GM19468 (cell line): ENCODE measurements around the gene SDS.
A peak's percentile ranks its signal among the peaks of the same experiment; 100 is the strongest.

ENCODE experiments used
- ATAC-seq: cut with Tn5 transposase; IDR thresholded peaks from one replicate; pipeline ENCODE4 v1.9.1; 2021; ENCODE audit warnings: mild to moderate bottlenecking, moderate library complexity, moderate number of reproducible peaks; ENCODE audit not compliant: unreplicated experiment; ENCODE audit errors: extremely low read depth

SDS gene

DNA sequence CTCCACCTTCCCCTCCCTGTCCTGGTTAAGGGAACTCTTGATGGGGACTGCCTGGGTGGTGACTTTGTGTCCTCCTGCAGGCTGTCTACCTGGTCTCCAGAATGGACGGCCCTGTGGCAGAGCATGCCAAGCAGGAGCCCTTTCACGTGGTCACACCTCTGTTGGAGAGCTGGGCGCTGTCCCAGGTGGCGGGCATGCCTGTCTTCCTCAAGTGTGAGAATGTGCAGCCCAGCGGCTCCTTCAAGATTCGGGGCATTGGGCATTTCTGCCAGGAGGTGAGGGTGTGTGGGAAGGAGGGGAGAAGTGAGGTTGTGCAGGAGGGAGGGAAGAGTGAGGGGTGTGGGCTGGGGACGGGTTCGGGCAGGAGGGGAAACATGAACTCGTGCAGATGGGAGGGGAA, 24.2 kb upstream of the SDS start:
- no peak for ATAC-seq

DNA sequence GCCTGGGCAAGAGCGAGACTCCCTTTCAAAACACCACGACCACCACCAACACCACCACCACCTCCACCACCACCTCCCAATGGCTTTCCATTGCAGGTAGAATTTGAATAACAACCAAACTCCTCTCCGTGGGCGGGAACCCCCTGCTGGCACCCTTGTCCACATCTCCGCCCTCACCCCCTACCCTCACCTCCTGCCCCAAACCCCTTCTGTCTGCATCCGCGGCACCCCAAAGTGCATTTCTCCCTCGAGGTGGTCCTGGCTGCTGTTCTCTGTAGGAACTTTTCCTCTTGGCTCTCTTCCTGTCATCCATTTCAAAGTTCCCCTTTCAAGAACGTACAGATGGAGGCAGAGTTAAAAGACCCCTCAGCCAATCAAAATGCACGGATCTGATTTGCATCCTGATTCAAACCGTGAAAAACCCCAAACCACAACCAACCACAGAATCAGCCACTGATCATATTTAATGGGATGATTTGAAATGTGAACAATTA, 22.3 kb upstream of the SDS start:
- ATAC-seq: no peak

DNA sequence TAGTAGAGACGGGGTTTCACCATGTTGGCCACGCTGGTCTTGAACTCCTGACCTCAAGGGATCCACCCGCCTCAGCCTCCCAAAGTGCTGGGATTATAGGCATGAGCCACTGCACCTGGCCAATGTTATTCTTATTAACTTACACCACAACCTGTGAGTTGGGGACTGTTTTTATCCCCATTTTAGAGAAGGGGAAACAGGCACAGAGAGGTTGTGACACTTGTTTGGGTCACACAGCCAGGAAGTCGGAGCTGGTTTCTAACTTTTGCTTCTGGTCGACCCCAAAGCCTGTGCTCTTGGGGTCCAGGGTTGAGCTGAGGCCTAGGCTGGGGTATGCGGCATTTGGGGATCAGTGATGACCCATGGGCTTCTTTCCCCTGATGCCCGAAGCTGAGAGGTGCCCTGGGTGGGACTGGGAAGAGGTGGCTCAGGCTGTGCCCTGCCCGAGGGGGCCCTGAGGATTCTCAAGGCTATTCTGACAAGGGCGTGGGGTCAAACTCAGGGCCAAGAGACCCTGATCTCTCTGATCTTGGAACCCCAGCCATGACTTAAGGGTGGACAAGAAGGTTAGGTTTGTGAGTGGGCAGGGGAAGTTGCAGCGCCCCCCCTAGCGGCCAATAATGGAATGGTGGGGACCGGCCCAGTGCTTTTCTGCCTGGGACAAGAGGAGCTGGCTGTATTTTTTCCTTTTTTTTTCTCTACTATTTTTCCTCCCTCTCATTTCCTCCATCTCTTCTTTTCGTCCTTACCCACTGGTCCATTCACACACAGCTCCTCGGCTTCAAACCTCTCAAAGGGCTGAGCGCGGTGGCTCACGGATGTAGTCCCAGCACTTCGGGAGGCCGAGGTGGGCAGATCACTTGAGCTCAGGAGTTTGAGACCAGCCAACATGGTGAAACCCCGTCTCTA, 21.5 kb upstream of the SDS start:
- no peak for ATAC-seq

DNA sequence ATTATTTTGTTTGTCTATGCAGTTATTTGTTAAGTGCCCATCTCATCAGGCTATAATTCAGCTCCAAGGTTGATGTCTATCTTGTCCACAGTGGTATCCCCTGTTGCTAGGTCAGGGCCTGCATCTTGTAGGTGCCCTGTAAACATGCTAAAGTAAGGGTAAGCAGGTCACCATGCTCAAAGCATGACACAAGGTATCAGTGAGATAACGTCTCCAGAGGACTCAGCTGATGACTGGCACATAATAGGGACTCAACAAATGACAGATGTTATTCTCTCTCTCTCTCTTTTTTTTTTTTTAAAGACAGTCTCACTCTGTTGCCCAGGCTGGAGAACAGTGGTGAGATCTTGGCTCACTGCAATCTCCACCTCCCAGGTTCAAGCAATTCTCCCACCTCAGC, 20.8 kb upstream of the SDS start:
- ATAC-seq: no peak

DNA sequence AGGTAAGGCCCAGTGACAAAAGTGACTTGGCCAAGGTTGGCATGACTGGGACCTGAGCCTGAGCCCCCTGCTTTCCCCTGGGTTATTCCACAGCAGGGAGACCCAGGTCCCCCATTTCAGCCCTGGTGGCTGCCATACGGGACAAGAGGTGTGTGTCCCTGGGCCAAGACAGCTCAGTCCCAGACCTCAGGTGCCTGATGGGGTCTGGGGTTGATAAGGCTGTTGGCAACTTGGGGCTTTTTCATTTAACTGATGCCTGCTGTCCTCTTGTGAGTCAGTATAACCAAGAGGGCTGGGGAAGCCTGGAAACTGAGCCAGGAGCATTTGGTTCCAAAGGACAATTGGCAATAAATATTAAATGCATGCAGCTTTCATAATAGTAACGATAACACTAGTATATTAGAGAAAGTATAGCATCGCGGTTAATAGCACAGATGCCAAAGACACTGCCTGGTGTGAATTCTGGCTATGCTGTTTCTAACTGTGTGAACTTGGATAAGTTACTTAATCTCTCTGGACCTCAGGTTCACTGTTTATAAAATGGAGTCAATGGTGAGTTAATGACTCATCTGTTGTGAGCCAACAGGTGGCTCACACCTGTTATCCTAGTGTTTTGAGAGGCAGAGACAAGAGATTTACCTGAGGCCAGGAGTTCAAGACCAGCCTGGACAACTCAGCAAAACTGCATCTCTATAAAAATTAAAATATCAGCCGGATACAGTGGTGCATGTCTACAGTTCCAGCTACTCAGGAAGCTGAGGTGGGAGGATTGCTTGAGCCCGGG, 19.4 kb upstream of the SDS start:
- no peak for ATAC-seq

DNA sequence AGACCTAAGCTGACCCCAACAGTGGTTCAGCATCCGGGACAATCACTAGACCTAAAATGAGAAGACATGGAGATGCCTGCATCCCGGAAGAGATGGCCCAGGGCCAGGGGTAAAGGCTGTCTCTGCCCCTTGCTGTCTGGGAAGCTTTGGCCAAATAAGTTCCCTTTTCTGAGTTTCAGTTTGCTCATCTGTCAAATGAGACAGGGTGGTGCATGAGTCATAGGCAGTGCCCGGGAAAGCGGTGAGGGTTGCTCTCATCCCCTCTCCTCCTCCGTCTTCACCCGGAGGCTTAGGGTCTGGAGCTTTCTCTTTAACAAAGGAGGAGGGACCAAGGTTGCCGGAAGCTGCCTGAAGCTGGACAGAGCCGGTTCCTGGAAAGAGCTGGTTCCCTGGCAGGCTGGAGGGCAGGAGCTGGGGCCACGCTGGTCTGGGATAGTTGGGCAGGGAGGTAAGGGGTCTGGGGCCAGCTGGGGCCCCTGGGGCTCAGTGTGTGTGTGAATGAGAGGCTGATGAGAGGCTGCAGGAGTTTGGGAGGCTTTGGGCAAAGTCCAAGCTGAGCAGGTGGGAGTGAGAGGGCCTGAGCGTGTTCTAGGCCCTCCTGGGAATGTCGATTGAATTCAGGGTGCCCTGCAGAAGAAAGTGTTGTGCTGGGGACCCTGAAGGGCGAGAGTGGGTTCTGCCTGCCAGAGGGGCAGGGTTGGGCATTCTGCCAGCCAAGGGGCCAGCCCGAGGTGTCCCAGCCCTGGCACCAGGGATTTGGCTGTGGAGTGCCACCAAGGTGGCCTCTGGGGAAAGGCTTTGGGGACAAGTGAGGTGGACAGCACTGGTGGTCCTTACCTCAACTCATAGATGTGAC, 18.6 kb upstream of the SDS start, which contains the start of gene SDSL:
TSS of gene SDSL (plus strand) at position 351 of the 856 bp plus-strand sequence. CDS start 5,603 bp downstream, outside the sequence.
- peak; percentile 89 for ATAC-seq

DNA sequence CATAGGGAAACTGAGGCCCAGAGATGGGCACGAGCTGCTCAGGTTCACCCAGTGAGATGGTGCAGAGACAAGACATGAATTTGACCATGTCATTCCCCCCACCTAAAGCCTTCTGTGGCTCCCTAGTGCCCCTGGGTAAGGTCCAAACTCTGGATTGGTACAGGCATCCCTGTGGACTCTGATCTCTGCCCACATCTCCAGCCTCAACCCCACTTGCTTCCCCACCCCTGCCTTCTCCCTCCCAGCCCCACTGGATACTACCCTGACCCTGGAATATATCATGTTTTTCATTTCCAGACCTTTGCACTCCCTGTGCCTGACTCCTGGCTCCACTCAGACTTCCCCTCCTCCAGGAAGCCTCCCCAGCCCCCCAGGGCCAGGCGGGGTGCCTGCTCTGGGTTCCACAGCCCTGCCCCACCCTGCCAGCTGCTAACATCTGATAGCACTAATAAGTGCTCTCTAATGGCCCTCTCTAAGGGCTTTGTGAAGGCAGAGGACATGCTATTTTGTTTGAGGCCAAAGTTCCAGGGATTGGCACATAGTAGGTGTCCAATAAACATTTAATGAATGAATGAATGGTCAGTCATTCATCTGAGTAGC, 17.4 kb upstream of the SDS start:
- ATAC-seq: no peak

DNA sequence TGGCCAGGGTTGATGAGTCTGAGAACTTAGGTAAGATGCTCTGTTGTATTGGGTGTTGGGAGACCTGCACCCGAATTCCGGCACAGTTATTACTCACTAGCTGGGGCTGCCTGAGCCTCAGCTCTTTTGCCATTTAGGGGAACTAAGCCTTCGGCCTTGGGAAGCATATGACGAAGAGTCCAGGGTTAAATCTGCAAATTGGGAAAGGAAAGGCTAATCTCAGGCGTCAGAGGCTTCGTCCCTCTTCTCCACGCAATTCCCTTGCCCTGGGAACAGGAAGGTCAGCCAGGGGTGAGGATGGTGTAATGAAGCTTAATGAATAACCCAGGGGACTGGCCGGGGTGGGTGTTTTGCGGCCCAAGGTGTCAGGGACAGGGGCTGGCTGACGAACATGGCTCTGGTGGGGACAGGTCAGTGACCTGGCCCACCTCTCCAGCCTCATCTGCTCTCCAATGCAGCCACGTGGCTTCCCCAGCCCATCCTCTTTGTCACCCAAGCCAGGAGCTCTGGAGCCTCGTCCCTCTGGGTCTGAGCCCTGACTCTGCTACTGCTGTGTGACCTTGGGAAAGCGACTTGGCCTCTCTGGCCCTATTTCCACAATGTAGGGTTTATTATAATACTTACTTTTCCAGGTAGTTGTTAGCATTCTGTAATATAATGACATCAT, 14.7 kb upstream of the SDS start:
- ATAC-seq: no peak

DNA sequence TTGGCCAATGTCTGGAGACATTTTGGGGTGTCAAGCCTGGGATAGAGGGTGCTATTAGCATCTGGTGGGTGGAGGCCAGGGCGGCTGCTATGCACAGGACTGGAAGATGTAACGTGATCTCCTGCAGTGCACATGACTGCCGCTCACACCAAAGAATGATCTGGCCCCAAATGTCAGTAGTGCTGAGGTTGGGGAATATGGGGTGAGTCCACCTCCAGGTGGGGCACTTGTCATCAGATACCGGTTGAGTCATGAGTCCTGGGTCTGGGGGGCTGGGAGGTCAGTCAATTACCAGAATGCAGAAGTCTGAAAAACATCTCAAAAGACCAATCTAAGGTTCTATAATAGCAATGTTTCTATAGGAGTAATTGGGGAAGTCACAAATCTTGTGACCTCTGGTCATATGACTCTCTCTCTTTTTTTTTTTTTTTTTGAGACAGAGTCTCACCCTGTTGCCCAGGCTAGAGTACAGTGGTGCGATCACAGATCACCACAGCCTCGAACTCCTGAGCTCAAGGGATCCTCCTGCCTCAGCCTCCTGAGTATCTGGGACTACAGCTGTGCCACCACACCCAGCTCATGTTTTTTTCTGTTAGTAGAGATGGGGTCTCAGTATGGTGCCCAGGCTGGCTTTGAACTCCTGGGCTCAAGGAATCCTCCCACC, 12.5 kb upstream of the SDS start:
- ATAC-seq: no peak

DNA sequence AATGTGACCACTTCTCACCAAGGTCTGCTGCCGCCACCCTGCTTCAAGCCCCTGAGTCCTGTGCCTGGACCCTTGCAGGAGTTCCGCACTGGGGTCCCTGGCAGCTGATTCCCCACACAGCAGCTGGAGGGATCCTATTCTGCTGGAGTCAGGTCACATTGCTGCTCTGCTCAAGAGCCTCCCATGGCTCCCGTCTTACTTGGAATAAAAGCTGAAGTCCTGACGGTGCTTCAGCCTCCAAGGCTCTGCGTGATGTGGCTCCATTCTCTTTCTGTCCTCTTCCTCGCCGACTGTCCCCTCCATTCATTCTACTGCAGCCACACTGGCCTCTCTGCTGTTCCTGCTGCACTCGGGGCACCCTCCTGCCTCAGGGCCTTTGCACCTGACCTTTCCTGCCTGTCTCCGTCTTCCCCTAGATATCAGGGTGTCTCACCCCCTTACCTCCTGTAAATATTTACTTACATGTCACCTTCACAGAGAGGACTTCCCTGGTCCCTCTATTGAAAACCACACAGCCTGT, 10.9 kb upstream of the SDS start:
- no peak for ATAC-seq

DNA sequence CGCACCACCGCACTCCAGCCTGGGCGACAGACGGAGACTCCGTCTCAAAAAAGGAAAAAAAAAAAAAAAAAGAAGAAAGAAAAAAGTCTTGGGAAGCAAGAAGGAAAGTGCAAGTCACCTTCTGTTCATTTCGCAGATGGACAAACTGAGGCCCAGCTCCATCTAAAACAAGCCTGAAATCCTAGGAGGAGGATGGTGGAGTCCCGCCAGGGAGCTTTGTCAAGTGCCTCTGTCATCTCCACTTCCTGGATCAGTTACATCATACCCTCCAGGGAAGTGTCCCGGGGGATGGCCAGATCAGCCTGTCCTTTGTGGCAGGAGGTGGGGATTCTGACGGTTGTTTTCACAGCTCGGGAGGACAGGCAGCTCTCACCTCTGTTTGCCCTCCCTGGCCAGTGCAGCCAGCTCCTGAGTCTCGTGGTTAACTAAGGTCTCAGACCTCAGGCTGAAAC, 9.8 kb upstream of the SDS start:
- ATAC-seq: no peak

DNA sequence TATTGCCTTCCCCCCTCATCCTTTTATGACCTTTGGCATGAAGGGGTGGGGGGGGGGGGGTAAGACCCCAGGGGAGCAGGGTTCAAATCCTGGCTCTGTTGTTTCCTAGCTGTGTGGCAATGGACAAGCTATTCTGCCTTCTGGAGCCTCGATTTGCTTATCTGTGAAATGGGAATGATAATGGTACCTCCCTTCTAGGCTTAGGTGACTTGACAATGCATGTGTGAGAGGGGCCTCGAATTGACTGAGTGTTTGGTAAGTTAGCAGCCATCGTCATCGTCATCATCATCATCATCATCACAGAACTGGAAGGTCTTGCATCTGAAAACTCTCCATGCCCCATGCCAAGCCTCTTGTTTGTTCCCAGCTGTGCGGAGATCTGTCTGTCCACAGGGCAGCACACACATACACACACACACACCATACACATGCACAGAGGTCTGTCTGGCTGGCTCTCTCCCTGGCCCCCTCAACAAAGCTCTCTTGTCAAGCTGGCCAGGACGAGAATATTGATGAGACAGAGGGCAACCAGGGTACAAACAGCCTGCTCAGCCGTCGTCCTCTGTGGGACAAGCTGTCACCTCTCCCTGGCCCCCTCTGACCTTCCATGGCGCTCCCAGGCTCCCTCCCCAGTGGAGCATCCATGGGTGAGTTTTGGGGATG, 5.9 kb upstream of the SDS start:
- no peak for ATAC-seq

DNA sequence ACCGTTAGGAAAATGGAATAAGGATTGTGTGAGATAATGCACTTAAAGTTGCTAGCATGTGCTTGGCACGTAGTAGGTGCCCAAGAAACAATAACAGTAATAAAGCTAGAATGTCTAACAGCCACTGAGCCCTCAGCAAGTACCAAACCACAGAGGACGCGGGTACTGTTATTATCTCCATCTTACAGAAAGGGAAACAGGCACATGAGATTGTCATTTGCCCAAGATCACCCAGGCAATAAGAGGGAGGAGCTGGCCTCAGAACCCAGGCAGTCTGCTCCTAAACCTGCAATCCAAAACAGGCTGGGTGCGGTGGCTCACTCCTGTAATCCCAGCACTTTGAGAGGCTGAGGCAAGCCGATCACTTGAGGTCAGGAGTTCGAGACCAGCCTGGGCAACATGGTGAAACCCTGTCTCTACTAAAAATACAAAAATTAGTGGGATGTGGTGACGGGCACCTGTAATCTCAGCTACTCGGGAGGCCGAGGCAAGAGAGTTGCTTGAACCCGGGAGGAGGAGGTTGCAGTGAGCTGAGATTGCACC, 5.1 kb upstream of the SDS start:
- ATAC-seq: no peak

DNA sequence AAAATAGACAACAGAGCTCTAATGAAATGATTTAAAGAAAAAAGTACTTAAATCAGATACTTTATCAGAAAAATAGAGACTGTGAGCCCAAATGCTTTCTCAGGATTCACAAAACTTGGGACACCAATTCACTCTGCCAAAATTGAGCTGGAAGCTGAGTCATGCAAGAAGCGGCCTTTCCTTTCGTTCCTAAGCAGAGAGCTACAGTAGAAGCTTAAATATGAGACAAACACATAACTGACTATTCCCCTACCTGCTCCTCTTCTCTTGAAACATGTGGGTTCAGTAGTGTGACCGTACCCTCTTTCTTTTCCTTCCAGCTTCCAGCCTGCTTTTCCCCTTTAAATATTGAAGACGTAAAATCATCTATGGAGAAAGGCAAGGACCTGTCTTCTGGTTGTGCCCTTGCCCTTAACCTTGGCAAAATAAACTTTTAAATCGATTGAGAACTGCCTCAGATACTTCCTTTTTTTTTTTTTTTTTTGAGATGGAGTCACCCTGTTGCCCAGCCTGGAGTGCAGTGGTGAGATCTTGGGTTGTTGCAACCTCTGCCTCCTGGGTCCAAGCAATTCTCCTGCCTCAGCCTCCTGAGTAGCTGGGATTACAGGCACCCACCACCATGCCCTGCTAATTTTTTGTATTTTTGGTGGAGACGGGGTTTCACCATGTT, 4.4 kb upstream of the SDS start:
- ATAC-seq: no peak

DNA sequence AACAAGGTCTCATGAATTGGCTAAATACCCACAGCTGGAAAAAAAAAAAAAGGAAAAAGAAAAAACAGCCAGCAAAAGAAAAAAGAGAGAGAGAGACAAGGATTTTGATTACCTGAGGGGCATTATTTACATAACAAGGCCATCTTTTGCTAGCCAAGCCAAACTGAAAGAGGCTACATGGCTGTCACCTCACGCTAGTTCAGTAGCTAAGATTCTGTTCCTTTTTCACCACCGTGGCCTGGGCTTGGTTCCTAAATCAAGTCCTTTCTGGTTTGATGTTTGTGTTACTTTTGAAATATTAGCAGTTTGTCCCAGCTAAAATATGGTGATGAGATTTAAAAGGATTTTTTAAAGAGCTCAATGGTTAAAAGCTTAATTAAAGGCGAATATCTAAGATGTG, 2.0 kb upstream of the SDS start:
- no peak for ATAC-seq

DNA sequence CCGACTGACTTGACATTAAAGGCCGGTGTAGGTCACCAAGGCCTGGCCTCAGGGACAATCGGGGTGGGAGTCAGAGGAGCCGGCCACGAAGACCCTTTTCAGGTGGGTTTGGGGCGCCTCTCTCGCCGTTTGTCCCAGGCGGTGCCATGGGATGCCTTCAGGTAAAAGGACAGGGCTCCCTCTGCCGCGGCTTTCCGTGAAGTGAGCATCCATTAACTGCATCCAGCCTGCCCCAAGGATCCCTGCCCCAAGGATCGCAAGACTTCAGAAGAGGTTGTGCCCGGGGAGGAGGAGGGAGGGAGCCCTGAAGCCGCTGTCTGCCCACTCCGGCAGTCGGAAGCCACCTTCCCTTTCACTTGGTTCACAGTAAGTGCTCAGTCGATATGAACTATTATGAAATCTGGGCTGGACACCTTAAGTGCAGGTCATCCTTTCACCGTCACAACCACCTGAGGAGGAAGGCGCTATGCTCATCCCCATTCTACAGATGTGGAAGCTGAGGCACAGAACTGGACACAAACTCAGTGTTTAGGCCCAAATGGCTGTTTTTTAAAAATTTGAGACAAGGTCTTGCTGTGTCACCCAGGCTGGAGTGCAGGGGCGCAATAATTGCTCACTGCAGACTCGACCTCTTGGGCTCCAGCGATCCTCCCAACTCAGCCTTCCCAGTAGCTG, 964 bp downstream of the SDS start:
- ATAC-seq: no peak
